PC-9 (cell line): ENCODE data around the gene MEFV.

ENCODE experiments used
- CTCF ChIP-seq: fragments of 200-600 bp; sonication (generic); conservative IDR thresholded peaks from 2 replicates; pipeline ENCODE4 v1.6.1; 2017; ENCODE audit warnings: mixed run types, antibody characterized with exemption, mild to moderate bottlenecking, moderate library complexity
- EZH2 ChIP-seq: fragments of 200-600 bp; sonication (generic); IDR thresholded peaks from 2 replicates; pipeline ENCODE4 v1.8.0; 2017; ENCODE audit warnings: antibody characterized with exemption, low read depth

DNA sequence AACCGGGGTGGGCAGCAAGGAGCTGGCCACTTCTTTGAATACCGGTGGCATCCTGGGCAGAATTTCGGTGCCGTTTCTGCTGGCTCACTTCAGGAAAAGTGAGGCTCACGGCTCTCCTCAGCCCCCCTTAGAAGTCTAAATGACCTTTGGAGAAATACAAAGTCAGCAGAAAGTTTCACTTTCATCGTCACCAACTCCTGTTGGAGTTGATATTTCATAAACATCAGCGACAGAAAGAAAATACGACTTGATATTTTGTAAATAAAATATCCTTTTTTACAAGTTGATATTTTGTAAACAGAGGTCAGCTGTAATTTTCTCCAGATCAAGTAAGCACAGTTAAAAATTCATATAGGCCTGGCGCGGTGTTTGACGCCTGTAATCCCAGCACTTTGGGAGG, 49.6 kb upstream of the MEFV start:
- no peak for TF ChIP-seq CTCF
- TF ChIP-seq EZH2, result no peak
